Sigmoid colon (tissue), 7 donors: Measurements from ENCODE around the gene TCOF1. TPM values are rescaled to one million over a fixed set of nuclear protein-coding genes. Genes with fewer than 3 reads are reported as not detected.

Experiments used
- DNase-seq: peaks from one replicate; pipeline ENCODE4 v3.0.0-alpha.2; 2019
- H3K27ac ChIP-seq, 4 donors: fragments of 200-600 bp; sonication (generic); one replicate each; pipeline ENCODE4 v1.5.1; 2016 to 2019; ENCODE audit warnings: mild to moderate bottlenecking in 1 of 4
- H3K27me3 ChIP-seq, 3 donors: fragments of 200-600 bp; sonication (generic); one replicate each; pipeline ENCODE4 v1.5.1; 2019; ENCODE audit warnings: mild to moderate bottlenecking in 1 of 3
- H3K36me3 ChIP-seq, 4 donors: fragments of 200-600 bp; sonication (generic); one replicate each; pipeline ENCODE4 v1.5.1; 2016 to 2019
- H3K4me1 ChIP-seq, 4 donors: fragments of 200-600 bp; sonication (generic); one replicate each; pipeline ENCODE4 v1.5.1; 2017 to 2019
- H3K4me3 ChIP-seq, 4 donors: fragments of 200-600 bp; sonication (generic); one replicate each; pipeline ENCODE4 v1.5.1; 2017 to 2019; ENCODE audit warnings: mild to moderate bottlenecking in 2 of 4, moderate library complexity in 1 of 4
- H3K9me3 ChIP-seq, 4 donors: fragments of 200-600 bp in 3 of 4; sonication (generic) in 3 of 4; one replicate each; pipeline versions ENCODE4 v1.5.1 to v1.6.1; 2013 to 2019
- EP300 ChIP-seq, 4 donors: sonication (generic); formaldehyde crosslinking; IDR thresholded peaks; one replicate each; pipeline ENCODE4 v1.6.1; 2017; ENCODE audit warnings: antibody characterized with exemption in 4 of 4
- POLR2A ChIP-seq, 2 donors: fragments of 450-650 bp; IDR thresholded peaks; one replicate each; pipeline ENCODE4 v1.6.1; 2016; ENCODE audit warnings: antibody characterized with exemption in 2 of 2, mild to moderate bottlenecking in 2 of 2, moderate library complexity in 2 of 2
- POLR2AphosphoS5 ChIP-seq, 4 donors: sonication (generic); formaldehyde crosslinking; IDR thresholded peaks; one replicate each; pipeline ENCODE4 v1.6.1; 2017; ENCODE audit warnings: antibody characterized with exemption in 4 of 4
- WGBS, 2 donors: extraction: QIAGEN DNeasy Blood & Tissue Kit; methylation state at CpG; one replicate each; pipeline ENCODE4 v1.1.7; 2013; 5-methylcytosine and 5-hydroxymethylcytosine counted together
- intact Hi-C: fragments of 100-400 bp; cut with DNase I; formaldehyde crosslinking; loops from one replicate; pipeline ENCODE4 v1.15.1; 2023
- polyA plus RNA-seq, 3 donors: library from polyadenylated mRNA; stranded (reverse); fragments of 200-250 nt; gene quantifications; one replicate each; pipeline ENCODE4 v1.2.3, GENCODE V29; 2013
- total RNA-seq, 4 donors: library from RNA; depleted of rRNA; stranded (reverse); fragments of >200 nt; gene quantifications; one replicate each; pipeline ENCODE4 v1.1.0, GENCODE V29; 2016
- TF ChIP-seq, protein P1 (sequence below), 4 experiments: fragments of 450-650 bp in 3 of 4; fragments of 200-600 bp in 1 of 4; IDR thresholded peaks; one replicate each; pipeline ENCODE4 v1.5.1; 2016 to 2019; ENCODE audit warnings: antibody characterized with exemption in 4 of 4, mild to moderate bottlenecking in 3 of 4, moderate library complexity in 2 of 4
- donor health status: healthy with polysubstance abuse.
- donor health status: Bipolar disorder and iron deficiency.
- donor health status: healthy.

TCOF1 gene
- total and polyA plus RNA-seq, 7 donors, result 5.4 to 28.1 (median 20.0) TPM

DNA sequence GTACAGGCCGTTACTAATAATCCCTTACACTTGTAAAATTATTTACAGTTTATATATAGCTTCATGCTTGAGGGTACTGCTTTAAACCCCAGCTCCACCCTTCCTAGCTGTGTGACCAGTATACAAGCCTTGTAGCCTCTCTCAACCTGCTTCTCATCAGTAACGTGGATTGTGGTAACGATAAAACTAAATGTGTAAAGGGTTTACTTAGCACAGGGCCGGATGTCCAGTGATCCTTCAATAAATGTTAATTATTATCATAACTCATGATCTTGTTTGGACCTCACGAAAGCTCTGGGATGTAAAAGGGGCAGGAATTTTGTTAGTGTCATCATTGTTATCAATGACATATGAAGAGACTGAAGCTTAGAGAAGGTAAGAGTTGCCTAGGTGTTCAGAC lies 47.3 kb upstream of the TCOF1 start:
- H3K27ac ChIP-seq, result no peak overlapping the region
- no peak for DNase-seq
- no peaks in the 10 kb centered on the region for H3K27me3 ChIP-seq
- no peak overlapping the region for H3K4me3 ChIP-seq
- no peaks in the 10 kb centered on the region for H3K9me3 ChIP-seq
- H3K36me3 ChIP-seq, result no peaks in the 10 kb centered on the region
- intact Hi-C loops, result no loop called here
- no peak for TF ChIP-seq EP300 (IDR thresholded peaks at IDR 0.05)
- no peak for TF ChIP-seq POLR2AphosphoS5 (IDR thresholded peaks at IDR 0.05)
- TF ChIP-seq POLR2A (IDR thresholded peaks at IDR 0.05), result no peak
- TF ChIP-seq, protein P1, sequence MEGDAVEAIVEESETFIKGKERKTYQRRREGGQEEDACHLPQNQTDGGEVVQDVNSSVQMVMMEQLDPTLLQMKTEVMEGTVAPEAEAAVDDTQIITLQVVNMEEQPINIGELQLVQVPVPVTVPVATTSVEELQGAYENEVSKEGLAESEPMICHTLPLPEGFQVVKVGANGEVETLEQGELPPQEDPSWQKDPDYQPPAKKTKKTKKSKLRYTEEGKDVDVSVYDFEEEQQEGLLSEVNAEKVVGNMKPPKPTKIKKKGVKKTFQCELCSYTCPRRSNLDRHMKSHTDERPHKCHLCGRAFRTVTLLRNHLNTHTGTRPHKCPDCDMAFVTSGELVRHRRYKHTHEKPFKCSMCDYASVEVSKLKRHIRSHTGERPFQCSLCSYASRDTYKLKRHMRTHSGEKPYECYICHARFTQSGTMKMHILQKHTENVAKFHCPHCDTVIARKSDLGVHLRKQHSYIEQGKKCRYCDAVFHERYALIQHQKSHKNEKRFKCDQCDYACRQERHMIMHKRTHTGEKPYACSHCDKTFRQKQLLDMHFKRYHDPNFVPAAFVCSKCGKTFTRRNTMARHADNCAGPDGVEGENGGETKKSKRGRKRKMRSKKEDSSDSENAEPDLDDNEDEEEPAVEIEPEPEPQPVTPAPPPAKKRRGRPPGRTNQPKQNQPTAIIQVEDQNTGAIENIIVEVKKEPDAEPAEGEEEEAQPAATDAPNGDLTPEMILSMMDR (IDR thresholded peaks at IDR 0.05), result no peak
- H3K4me1 ChIP-seq, result peaks cover 0 to 4% (median 0%) of the 10 kb centered on the region in 4 donors
- WGBS, 2 donors, result 39 to 76% methylated on average over 5 of the region's 5 CpGs

DNA sequence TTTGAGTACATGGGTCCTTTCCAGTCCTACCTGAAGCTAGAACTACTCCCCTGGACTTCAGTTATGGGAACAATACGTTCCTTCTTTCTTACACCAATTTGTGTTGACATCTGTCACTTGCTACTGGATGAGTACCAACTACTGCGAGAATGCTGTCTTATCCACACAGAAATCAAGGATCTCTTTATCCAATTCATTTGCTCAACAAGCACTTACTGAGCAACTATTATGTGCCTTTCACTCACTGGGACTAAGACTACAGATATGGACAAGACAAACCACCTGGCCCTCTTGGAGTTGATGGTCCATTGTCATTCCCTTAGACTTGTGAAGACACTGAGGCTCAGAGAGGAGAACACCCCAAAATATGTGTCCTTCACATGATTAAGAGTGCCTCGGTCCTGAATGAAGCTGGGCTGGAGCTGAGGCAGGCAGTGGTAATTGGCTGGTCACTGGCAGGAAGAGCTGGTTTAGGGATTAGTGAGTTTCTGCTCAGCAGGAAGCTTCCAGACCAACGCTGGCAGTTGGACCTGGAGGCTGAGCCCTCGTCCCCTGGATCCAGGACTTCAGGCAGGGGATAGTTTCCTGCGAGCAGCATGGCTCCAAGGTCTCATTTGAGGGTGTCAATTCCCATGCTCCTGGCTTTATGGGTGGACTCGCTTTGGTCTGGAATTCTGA lies 46.3 kb upstream of the TCOF1 start:
- H3K4me1 ChIP-seq, result no peaks in the 10 kb centered on the region
- TF ChIP-seq POLR2AphosphoS5 (IDR thresholded peaks at IDR 0.05) (no peak), POLR2A (IDR thresholded peaks at IDR 0.05) (no peak)
- TF ChIP-seq, protein P1 (IDR thresholded peaks at IDR 0.05), result no peak
- no peak overlapping the region for H3K4me3 ChIP-seq
- no peaks in the 10 kb centered on the region for H3K36me3 ChIP-seq
- H3K27me3 ChIP-seq, result no peaks in the 10 kb centered on the region
- whole genome bisulfite sequencing, 2 donors, result 80 to 84% methylated on average over 7 of the region's 7 CpGs
- no peak for DNase-seq
- intact Hi-C loops, result no loop called here
- no peak overlapping the region for H3K27ac ChIP-seq
- H3K9me3 ChIP-seq, result no peaks in the 10 kb centered on the region

DNA sequence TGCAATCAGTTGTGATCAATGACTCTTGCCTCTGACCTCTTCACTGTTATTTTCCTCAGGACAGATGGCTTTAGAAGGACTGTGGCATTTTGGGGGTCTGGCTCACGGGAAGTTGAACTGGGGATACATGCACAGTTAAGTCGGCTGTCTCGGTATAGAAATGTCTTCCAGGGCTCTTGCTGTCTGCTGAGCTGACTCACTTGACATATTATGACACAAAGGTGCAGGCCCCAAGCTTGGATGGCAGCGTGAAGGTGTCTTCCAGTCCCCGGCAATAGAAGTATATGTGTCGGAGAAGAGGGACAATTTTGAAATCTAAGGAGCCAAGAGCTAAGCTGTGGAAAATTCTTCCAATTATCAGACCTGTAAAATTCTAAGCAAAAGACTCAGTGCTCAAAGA lies 45.0 kb upstream of the TCOF1 start:
- no peak for DNase-seq
- Histone ChIP-seq H3K4me1 (peaks cover 0 to 6% (median 0%) of the 10 kb centered on the region in 4 donors), H3K27ac (no peak overlapping the region), H3K4me3 (no peak overlapping the region), H3K9me3 (no peaks in the 10 kb centered on the region), H3K27me3 (no peaks in the 10 kb centered on the region), H3K36me3 (no peaks in the 10 kb centered on the region)
- intact Hi-C loops, result no loop called here
- 93 to 94% methylated on average over 6 of the region's 6 CpGs for WGBS, 2 donors
- no peak for TF ChIP-seq POLR2A (IDR thresholded peaks at IDR 0.05)
- TF ChIP-seq, protein P1 (IDR thresholded peaks at IDR 0.05), result no peak
- no peak for TF ChIP-seq POLR2AphosphoS5 (IDR thresholded peaks at IDR 0.05)
- TF ChIP-seq EP300 (IDR thresholded peaks at IDR 0.05), result no peak

DNA sequence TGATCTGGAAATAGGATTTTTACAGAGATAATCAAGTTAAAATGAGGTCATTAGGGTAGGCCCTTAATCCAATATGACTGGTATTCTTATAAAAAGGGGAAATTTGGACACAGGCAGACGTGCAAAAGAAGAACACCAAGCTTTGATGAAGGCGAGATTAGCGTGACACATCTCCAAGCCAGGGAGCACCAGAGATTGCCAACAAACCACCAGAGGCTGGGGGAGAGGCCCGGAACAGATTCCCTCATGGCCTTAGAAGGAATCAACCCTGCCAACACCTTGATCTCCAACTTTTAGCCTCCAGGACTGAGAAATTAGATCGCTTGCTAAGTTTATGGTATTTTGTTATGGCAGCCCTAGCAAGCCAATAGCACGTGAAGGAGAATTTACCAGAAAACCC lies 44.0 kb upstream of the TCOF1 start:
- intact Hi-C loops, result no loop called here
- Histone ChIP-seq H3K36me3 (no peaks in the 10 kb centered on the region), H3K9me3 (no peaks in the 10 kb centered on the region), H3K4me1 (peaks cover 0 to 8% (median 0%) of the 10 kb centered on the region in 4 donors), H3K4me3 (no peak overlapping the region), H3K27me3 (no peaks in the 10 kb centered on the region), H3K27ac (no peak overlapping the region)
- DNase-seq, result no peak
- WGBS, 2 donors, result 84 to 90% methylated on average over 6 of the region's 6 CpGs
- no peak for TF ChIP-seq POLR2A (IDR thresholded peaks at IDR 0.05)
- TF ChIP-seq EP300 (IDR thresholded peaks at IDR 0.05), result no peak
- TF ChIP-seq, protein P1 (IDR thresholded peaks at IDR 0.05), result no peak
- TF ChIP-seq POLR2AphosphoS5 (IDR thresholded peaks at IDR 0.05), result no peak
